Measurements from ENCODE around the gene JAML.

DNA sequence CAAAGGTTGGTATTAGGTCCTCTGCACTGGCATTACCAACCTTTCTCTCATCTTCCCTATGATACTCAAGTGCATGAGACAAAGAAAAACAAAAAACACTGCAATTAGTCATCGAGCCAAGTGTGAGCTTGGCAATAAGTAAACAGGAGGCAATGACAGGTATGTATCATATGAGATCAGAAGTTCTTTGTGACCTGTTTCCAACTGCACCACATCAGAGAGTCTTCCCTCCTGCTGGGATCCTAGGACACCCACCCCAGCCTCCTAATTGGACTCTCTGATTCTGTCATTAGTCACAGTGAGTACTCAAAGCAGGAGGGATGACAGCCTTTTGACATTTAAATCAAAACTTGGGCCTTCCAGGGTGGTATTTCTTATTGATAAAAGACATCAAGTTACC lies 7.8 kb upstream of the JAML start:
- TF ChIP-seq, protein P1, sequence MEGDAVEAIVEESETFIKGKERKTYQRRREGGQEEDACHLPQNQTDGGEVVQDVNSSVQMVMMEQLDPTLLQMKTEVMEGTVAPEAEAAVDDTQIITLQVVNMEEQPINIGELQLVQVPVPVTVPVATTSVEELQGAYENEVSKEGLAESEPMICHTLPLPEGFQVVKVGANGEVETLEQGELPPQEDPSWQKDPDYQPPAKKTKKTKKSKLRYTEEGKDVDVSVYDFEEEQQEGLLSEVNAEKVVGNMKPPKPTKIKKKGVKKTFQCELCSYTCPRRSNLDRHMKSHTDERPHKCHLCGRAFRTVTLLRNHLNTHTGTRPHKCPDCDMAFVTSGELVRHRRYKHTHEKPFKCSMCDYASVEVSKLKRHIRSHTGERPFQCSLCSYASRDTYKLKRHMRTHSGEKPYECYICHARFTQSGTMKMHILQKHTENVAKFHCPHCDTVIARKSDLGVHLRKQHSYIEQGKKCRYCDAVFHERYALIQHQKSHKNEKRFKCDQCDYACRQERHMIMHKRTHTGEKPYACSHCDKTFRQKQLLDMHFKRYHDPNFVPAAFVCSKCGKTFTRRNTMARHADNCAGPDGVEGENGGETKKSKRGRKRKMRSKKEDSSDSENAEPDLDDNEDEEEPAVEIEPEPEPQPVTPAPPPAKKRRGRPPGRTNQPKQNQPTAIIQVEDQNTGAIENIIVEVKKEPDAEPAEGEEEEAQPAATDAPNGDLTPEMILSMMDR (IDR thresholded peaks at IDR 0.05) = no peak
- TF ChIP-seq POLR2A (IDR thresholded peaks at IDR 0.05) = no peak
